ENCODE data around the gene IL6R. TPM values are rescaled to one million over a fixed set of nuclear protein-coding genes. Genes with fewer than 3 reads are reported as not detected.

IL6R gene
- polyA plus RNA-seq, 1 experiment, result 6.8 TPM

- CTCF ChIA-PET, result no interaction called here
- POLR2A ChIA-PET, result no interaction called here
- Histone ChIP-seq H3K36me3 (ENCODE audit: control insufficient read depth, insufficient read depth, low read length) (no peaks in the 10 kb centered on the region), H3K27me3 (ENCODE audit: control insufficient read depth, insufficient read depth, low read length) (peaks cover 38% of the 10 kb centered on the region), H3K4me3 (ENCODE audit: low read depth, low read length) (no peak overlapping the region)
- TF ChIP-seq, protein P1, sequence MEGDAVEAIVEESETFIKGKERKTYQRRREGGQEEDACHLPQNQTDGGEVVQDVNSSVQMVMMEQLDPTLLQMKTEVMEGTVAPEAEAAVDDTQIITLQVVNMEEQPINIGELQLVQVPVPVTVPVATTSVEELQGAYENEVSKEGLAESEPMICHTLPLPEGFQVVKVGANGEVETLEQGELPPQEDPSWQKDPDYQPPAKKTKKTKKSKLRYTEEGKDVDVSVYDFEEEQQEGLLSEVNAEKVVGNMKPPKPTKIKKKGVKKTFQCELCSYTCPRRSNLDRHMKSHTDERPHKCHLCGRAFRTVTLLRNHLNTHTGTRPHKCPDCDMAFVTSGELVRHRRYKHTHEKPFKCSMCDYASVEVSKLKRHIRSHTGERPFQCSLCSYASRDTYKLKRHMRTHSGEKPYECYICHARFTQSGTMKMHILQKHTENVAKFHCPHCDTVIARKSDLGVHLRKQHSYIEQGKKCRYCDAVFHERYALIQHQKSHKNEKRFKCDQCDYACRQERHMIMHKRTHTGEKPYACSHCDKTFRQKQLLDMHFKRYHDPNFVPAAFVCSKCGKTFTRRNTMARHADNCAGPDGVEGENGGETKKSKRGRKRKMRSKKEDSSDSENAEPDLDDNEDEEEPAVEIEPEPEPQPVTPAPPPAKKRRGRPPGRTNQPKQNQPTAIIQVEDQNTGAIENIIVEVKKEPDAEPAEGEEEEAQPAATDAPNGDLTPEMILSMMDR (IDR thresholded peaks at IDR 0.05; ENCODE audit: insufficient read depth, low read depth, low read length), result no peak
- DNase-seq (ENCODE audit: low read depth), result no peak
These were observed 97.6 kb downstream of the IL6R start for GRCh38 chr1:154502744-154503115.

GRCh38 chr1:154503898-154504297 is 98.8 kb downstream of the IL6R start:
- no peak for DNase-seq (ENCODE audit: low read depth)
- POLR2A ChIA-PET, result no interaction called here
- Histone ChIP-seq H3K27me3 (ENCODE audit: control insufficient read depth, insufficient read depth, low read length) (peaks cover 38% of the 10 kb centered on the region), H3K4me3 (ENCODE audit: low read depth, low read length) (no peak overlapping the region), H3K36me3 (ENCODE audit: control insufficient read depth, insufficient read depth, low read length) (no peaks in the 10 kb centered on the region)
- CTCF ChIA-PET, result interaction anchor here (1.4 kb wide), 1 partner anchor 24 kb away, joined by 4 read pairs; no protein-coding TSS in a partner anchor
- TF ChIP-seq, protein P1 (IDR thresholded peaks at IDR 0.05; ENCODE audit: insufficient read depth, low read depth, low read length), result no peak

- ChIA-PET POLR2A (no interaction called here), CTCF (no interaction called here)
- no peak for DNase-seq (ENCODE audit: low read depth)
- Histone ChIP-seq H3K36me3 (ENCODE audit: control insufficient read depth, insufficient read depth, low read length) (no peaks in the 10 kb centered on the region), H3K27me3 (ENCODE audit: control insufficient read depth, insufficient read depth, low read length) (peaks cover 7% of the 10 kb centered on the region), H3K4me3 (ENCODE audit: low read depth, low read length) (no peak overlapping the region)
- TF ChIP-seq, protein P1 (IDR thresholded peaks at IDR 0.05; ENCODE audit: insufficient read depth, low read depth, low read length), result no peak
These were observed 107.6 kb downstream of the IL6R start for GRCh38 chr1:154512760-154513159.

DNA sequence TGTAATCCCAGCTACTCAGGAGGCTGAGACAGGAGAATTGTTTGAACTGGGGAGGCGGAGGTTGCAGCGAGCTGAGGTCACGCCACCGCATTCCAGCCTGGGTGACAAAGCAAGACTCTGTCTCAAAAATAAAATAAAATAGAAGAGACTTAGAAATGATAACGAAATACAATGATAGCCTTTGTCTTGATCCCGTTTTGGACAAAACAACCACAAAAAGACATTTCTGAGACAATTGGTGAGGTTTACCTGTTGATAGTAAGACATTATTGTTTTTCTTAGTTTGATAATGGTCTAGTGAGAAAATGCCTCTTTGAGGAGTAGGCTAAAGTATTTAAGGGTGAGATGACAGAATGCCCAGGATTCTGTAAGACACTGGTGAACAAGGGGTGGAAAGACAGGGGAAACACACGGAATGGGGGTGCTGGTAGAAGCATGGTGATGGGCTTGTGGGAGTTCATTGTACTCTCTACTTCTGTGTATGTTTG is 109.0 kb downstream of the IL6R start:
- ChIA-PET CTCF (no interaction called here), POLR2A (no interaction called here)
- no peak for DNase-seq (ENCODE audit: low read depth)
- peaks cover 7% of the 10 kb centered on the region for H3K27me3 ChIP-seq (ENCODE audit: control insufficient read depth, insufficient read depth, low read length)
- TF ChIP-seq, protein P1 (IDR thresholded peaks at IDR 0.05; ENCODE audit: insufficient read depth, low read depth, low read length), result no peak
- H3K36me3 ChIP-seq (ENCODE audit: control insufficient read depth, insufficient read depth, low read length), result no peaks in the 10 kb centered on the region
- H3K4me3 ChIP-seq (ENCODE audit: low read depth, low read length), result no peak overlapping the region

DNA sequence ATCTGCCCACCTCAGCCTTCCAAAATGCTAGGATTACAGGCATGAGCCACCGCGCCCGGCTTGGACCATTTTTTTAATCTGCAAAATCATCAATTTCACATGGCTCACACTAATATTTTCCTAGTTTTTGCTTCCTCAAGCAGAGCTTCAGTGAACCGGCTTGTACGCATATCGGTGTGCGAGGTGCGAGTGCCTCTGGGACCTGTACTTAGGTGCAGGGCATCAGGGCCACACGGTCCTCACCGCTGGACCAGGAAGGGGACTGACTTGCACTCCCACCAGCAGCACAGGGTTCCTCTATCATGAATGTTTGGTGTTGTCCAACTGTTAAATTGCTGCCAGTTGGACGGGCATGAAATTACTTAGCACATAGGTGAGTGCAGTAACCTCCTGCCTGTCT is 112.5 kb downstream of the IL6R start:
- ChIA-PET POLR2A (no interaction called here), CTCF (interaction anchor here (0.7 to 1.3 kb wide), 3 partner anchors 27 to 358 kb away, joined by 3 read pairs; no protein-coding TSS in a partner anchor)
- TF ChIP-seq, protein P1 (IDR thresholded peaks at IDR 0.05; ENCODE audit: insufficient read depth, low read depth, low read length), result no peak
- H3K27me3 ChIP-seq (ENCODE audit: control insufficient read depth, insufficient read depth, low read length), result peaks cover 20% of the 10 kb centered on the region
- H3K4me3 ChIP-seq (ENCODE audit: low read depth, low read length), result no peak overlapping the region
- H3K36me3 ChIP-seq (ENCODE audit: control insufficient read depth, insufficient read depth, low read length), result no peaks in the 10 kb centered on the region
- no peak for DNase-seq (ENCODE audit: low read depth)

Other genes starting within 250 kb of the IL6R start
- gene TPM3, start 213.2 kb upstream of the IL6R start, polyA plus RNA-seq (2011; rRNA removed), result 275 and 376 TPM in 2 replicates
- not detected in 2 replicates for gene CFAP141, start 199.0 kb upstream of the IL6R start, polyA plus RNA-seq (2011; rRNA removed)
- gene UBAP2L, start 184.4 kb upstream of the IL6R start, polyA plus RNA-seq (2011; rRNA removed), result 111 and 134 TPM in 2 replicates
- 268 and 270 TPM in 2 replicates for gene HAX1, start 132.7 kb upstream of the IL6R start, polyA plus RNA-seq (2011; rRNA removed)
- not detected in 2 replicates for gene AQP10, start 84.2 kb upstream of the IL6R start, polyA plus RNA-seq (2011; rRNA removed)
- 48.3 and 73.3 TPM in 2 replicates for gene ATP8B2, start 79.8 kb upstream of the IL6R start, polyA plus RNA-seq (2011; rRNA removed)
- gene TDRD10, start 96.9 kb downstream of the IL6R start, polyA plus RNA-seq (2011; rRNA removed), result not detected in 2 replicates
- not detected in 2 replicates for gene SHE, start 97.1 kb downstream of the IL6R start, polyA plus RNA-seq (2011; rRNA removed)
- 11.0 and 16.1 TPM in 2 replicates for gene UBE2Q1, start 153.3 kb downstream of the IL6R start, polyA plus RNA-seq (2011; rRNA removed)
- 0.06 TPM in 2 replicates for gene CHRNB2, start 162.4 kb downstream of the IL6R start, polyA plus RNA-seq (2011; rRNA removed)
- 143 and 144 TPM in 2 replicates for gene ADAR, start 202.8 kb downstream of the IL6R start, polyA plus RNA-seq (2011; rRNA removed)

Data from BJ (cell line).